ENCODE data around the gene ARMC9.

The ARMC9 gene

DNA sequence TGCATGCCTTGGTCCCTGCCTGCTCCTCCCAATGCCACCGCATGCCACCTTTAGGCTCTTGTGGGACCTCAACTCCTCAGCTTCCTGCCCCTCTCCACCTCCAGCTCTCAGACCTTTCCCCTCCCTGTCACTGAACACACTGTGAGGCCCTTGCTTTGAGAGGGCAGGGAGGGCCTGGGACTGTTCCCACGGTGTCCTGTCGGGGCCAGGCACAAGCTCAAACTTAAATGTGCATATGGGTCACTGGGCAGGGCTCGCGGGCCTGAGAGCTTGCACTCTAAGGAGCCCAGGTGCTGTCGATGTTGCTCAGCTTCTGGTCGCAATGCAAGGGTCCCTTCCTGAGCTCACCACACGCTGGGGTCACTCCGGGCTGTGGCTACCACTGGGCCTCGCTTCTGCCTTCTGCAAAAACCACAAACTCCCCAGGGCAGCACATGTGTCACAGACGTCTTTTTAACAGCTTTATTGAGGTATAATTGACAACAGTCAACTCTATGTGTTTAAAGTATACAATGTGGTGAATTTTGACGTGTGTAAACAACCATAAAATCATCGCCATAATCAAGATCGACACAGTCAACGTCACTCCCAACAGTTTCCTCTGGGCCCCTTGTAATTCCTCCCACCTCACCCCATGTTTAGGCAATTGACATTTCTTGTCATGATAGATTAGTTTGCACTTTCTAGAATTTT is 185.1 kb downstream of the ARMC9 start:
- DNase-seq (ENCODE audit: low read depth in 2 of 2), result no peak

DNA sequence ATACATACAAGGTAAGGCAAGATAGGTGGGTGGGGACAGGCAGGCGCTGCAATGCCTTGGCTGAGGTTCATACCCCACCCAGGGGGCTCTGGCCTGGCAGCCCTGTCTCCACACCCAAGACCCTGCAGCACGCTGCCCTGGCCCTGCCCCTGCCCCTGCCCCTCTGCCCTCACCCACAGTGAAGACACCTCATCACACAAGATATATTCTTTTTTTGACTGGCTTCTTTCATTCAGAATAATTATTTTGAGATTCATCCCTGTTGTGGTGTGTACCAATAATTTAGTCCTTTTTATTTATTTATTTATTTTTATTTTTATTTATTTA is 185.6 kb downstream of the ARMC9 start:
- DNase-seq (ENCODE audit: low read depth in 2 of 2), result no peak

DNA sequence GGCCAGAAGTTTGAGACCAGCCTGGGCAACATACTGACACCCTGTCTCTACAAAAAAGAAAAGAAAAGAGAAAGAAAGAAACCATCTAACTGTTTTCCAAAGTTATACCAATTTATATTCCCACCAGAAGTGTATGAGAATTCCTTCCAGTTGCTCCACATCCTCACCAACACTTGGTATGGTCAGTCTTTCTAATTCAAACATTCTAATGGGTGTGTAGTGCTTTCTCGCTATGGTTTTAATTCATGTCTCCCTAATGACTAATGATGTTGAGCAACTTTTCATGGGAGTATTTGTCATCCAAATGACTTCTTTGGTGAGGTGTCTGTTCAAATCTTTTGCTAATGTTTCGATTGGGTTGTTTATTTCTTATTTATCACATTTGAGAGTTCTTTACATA is 186.5 kb downstream of the ARMC9 start:
- DNase-seq (ENCODE audit: low read depth in 2 of 2), result no peak

DNA sequence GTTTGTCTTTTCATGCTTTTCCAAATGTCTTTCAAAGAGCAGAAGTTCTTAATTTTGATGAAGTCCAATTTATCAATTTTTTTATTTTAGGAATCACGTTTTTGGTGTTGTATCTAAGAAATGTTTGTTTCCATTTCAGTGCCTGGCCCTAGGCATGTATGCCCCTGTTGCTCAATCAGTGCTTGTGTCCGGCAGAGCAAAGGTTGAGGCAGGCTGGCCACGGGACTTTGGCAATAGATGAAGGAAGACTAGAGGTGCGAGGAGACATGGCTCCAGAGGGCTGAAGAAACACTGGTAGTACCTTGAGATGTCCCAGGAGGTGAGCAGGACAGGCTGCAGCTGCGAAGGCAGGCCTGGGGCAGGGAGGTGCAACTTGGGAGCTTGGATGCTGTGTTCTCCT is 187.0 kb downstream of the ARMC9 start:
- no peak for DNase-seq (ENCODE audit: low read depth in 2 of 2)

DNA sequence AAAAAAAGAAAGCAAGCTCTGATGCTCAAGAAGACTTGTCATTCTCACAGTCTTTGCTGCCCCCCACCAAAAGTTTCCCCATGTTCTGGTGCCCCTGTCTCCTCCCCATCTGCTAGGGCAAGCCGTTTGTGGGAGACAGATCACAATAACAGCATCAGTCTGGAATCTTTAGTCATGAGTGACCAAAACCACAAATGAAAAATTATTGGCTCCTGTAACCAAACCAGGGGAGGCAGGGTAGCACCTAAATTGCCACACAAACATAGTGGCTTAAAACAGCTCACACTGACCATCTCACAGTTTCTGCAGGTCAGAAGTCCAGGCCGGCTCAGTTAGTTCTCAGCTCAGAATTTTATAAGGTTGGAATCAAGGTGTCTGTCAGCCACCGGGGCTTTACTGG is 188.0 kb downstream of the ARMC9 start:
- no peak for DNase-seq (ENCODE audit: low read depth in 2 of 2)

DNA sequence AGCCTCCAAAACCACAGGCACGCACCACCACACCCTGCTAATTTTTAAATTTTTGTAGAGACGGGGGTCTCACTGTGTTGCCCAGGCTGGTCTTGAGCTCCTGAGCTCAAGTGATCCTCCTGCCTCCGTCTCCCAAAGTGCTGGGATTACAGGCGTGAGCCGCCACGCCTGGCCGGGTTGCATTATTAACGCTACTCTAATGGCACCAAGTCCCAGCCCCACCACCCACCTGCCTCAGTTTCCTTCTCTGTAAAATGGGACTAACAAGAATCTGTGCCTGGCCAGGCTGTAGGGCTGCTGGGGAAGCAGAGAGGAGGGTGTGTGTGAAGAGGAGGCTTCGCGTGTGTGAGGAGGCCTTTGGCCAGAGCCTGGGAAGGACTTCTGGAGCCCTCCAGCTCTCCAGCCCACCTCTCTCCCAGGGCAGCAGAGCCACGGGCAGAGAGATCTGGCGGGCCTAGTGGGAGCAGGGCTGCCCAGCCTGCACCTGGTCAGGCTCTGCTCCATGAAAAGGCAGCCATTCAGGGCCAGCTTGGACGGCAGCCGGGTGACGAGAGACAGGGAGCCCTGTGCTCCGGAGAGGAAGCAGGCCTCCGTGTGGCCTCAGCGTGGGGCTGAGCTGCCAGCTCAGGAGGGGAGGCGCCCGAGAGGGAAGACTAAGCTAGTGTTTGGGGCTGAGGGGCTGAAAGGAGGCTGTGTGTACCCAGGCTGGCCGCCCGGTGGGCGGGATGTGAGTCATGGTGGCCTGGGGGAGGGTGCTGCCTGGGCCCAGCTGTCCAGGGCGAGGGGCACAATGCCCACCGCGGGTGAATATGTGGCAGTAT is 189.7 kb downstream of the ARMC9 start:
- DNase-seq (ENCODE audit: low read depth in 2 of 2), result no peak

DNA sequence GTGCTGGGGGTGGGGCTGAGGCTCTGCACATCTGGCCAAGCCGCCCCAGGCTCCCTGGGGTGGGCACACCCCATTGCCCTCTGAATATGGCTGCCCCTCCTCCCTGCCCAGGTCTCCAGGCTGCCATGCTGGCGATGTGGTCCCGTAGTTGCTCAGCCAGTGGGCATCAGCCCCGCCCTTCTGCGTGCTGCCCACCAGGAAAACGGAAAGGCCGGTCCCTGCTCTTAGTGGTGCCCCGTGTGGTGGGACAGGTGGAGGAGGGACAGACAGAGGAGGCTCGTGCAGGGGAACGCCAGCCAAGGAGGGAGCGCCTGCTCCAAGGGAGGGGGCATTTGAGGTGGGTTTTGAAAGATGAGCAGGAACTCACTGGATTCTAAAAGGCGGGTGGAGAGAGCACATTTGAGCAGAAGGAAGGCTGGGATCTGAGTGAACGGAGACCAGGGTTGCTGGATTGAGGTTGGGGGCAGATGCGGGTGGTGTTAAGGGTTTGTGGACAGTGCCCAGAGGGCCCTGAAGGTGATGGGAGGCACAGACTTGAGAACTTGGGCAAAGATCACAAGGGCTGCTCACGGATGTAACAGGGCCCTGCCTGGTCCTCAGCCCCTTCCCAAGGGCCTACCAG is 190.4 kb downstream of the ARMC9 start:
- DNase-seq (ENCODE audit: low read depth in 2 of 2), result no peak

DNA sequence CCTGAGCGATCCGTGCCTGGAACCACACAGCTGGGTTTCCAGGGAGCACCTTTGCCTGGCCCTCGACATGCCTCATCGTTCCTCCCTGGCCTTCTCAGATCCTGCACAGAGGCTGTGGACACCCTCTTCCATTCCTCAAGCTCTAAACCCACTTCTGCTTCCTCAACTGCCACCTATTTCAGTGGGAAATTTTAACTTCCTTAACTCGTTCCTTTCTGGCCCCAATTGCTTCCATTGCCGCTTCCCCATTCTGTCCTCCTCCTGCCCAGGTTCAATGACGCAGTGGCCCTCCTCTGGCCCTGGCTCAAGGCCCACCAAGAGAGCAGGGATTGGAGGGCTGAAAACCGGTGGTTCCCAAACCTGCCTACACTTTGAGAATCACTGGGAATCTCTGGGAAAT is 192.2 kb downstream of the ARMC9 start:
- no peak for DNase-seq (ENCODE audit: low read depth in 2 of 2)

DNA sequence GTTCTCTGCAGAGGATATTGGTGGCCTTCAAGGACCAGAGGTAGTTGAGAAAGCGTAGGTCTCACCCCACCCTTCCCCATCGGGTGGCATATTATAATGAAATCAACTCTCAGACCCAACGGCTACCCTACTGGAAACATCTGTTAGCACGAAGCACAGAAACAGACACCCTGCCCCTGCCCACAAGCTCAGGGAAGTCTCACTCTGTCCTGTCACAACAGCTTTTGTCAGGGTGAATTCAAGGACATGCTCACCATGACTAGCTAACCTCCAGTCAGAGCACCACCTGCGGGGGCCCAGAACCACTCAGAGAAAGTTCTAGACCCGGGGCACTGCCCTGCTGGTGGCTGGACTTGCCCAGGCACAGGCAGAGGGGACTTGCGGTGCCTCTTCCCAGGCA is 193.6 kb downstream of the ARMC9 start:
- no peak for DNase-seq (ENCODE audit: low read depth in 2 of 2)

DNA sequence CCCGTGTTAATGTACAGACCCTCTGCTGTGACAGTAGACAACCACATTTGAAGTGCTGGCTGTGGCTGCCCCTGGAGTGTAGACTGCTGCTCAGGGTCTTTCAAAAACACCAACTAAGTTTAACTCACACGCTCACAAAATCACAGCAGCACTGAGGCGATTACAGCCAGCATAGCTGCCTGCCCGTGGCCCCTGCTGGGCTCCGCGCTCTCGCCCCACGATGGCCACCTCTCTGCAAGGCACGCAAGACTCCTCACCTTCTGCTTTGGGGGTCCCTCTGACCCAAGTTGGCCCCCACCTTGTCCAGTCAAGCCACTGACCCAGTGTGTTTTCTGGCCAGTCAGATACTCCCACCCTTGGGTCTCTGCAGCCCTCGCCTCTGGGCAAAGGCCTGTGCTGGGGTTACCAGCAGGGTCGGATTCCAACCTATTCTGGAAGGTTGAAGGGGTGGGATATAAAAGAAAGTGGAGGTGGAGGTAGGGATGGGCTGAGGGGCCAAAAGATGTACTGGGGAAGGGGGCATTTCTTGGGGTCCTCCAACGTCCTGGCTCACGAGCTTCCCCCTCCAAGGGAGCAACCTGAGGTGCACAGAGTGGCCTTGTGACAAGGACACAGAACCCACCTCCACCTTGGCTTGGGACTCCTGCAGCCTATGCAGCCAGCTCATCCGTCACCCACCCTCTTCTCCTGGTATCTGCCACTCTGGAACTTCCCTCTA is 194.2 kb downstream of the ARMC9 start:
- no peak for DNase-seq (ENCODE audit: low read depth in 2 of 2)

DNA sequence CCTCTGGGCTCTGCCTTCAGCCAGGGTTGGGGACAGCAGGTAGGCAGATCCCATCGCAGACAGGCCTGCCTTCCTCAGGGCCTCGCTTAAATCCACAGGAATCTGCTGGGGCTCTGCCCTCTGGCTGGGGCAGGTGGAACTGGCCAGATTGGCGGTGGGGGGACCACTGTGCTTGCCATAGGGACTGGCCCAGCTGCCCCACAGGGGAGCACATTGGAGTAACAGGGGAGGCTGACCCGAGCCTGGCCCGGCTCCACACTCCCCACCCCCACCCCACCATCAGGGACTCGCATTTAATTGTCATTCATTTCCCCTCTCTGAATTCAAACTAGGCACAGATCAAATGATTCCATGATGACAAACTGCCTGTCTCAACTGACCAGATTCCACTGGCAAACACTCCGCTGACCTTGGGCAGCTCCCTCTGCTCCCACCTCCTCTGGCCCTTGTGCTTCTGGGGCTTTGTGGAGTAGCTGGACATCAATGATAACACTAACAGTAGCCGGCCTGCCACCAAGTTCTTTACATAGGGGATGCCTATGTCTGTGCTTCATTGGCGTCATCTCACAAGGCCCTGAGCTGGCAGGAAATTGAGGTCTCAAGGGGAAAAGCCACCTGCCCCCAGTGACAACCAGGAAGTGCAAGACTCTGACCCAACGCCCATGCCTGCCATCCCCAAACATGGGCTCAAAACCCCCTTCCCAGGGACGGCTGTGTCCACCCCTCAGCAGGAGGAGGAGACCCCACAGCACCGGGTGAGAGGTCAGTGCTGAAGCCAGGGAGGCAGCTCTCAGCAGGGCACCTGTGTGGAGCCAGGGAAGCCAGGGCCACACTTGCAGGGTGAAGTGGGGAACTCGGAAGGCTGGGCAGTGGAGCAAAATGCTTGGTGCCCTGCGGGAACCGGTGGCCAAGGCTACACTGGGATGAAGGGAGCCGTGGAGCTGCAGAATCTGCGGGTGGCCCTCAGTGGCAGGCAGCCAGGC is 195.0 kb downstream of the ARMC9 start:
- peak in 1 of 2 donors; percentile 7 for DNase-seq (ENCODE audit: low read depth in 2 of 2)

DNA sequence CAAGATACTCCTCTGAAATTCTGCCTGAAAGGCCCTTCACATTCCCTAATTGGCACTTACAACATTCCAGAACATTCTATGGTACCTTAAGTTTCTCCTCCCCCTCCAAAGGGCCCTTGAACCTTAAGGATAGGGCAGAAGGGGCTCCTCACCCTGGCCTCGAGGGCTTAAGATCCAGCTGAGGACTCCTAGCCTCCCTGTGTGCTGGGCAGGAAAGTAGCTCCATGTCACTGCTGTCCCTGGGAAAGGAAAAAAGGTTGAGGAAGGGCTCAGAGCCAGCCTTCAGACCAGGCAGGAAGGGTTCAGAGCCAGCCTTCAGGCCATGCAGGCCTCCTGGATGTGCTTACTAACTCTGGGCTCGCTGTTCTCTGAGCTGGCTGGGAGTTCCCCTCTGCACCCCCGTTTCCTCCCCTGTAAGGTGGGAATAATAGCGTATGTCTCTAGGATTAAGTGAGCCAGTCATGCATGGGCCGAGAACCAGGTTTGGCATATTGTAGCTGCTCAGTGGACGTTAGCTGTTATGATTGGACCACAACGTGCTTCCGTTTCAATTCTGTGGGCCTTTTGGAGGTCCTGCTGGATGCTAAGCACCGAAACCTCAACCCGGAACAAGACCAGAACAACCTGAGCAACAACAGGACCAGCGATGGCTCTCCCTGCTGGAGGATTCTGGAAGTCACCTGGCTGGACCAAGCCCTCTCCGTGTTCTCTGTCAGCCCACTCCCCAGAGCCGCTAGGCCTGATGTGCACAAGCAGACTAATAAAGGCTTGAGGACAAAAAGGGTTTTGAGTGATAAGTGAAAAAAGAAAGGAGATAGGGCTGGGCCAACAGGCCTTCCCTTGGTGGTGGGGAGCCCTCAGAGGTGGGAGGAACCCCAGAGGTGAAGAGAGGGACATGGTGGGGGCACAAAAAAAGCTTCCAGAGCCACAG is 196.0 kb downstream of the ARMC9 start:
- no peak for DNase-seq (ENCODE audit: low read depth in 2 of 2)

DNA sequence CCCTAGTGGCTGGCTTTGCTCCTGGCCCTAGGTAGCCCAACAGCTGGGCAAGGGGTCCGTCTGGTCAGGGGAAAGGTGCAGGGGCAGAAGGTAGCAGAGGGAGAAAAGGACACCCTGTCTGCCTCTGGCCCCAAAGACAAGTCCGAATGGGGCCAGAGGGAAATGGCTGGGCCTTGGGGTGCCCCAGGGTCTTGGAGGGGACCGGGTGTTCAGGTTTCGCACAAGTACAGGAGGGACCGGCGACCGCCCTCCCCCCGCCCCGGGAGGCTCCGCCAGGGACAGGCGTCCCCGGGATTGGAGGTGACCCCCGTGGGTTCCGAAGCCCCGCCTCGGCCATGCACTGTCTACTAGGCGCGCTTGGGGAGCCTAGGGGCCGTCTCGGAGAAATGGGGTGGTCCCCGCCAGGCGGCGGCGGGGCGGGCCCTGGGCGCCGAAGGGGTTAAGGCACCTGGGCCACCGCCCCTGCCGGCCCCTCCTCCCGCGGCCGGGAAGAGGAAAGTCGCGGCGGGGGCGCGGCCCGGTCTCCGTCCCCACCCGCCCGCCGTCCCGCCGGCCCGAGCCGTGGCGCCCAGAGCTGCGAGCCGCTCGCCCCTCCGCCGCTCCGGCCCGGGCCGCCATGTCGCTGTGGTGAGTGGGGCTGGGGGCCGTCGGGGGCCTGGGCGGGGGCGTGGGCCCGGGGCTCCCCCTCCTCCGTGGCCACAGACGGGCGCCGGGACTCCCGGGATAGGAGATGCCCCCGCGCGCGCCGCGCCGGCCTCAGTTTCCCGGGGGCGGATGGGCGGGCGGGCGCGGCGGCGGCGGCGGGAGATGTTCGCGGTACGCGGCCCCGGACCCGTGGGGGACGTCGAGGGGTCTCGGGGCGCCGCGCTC is 197.0 kb downstream of the ARMC9 start, which contains the start of gene B3GNT7:
B3GNT7 (plus strand) TSS at position 523 of the 870 bp plus-strand sequence; CDS start at position 617, 94 bp downstream.
- no peak for DNase-seq (ENCODE audit: low read depth in 2 of 2)

DNA sequence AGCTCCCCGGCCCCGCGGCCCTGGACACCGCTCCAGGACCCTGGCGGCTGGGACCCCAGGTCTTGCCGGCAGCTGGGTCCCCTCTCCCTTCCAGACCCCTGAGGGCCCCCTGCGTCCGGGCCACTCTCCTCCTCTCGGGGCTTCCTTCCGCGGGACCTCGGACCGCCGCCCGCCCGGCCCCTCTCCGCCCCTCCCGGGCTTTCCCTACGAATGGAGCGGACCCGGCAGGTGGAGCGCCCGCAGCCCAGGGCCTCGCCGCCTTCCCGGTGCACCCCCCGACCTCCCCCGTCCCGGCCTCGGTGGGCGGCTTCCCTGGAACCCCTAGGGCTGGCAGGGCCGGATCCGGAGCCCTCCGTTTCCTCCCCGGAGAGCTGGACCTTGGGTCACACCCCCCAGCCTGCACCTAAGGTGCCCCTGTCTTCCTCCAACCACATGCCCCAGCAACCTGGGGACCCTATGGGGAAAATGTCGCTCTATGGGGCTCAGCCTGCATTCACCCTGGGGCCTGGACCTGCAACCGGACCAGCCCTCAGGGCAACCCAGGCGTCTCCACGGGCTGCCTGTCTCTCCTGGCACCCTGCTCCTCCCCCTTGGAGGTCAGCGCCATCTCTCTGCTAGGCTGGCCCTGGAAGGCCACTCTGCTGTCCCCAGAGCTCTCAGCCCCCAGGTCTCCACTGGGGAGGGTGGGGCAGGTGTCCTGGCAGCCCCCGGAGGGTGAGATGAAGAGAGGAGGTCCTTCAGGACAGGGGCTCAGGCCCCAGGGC is 197.8 kb downstream of the ARMC9 start:
- no peak for DNase-seq (ENCODE audit: low read depth in 2 of 2)

DNA sequence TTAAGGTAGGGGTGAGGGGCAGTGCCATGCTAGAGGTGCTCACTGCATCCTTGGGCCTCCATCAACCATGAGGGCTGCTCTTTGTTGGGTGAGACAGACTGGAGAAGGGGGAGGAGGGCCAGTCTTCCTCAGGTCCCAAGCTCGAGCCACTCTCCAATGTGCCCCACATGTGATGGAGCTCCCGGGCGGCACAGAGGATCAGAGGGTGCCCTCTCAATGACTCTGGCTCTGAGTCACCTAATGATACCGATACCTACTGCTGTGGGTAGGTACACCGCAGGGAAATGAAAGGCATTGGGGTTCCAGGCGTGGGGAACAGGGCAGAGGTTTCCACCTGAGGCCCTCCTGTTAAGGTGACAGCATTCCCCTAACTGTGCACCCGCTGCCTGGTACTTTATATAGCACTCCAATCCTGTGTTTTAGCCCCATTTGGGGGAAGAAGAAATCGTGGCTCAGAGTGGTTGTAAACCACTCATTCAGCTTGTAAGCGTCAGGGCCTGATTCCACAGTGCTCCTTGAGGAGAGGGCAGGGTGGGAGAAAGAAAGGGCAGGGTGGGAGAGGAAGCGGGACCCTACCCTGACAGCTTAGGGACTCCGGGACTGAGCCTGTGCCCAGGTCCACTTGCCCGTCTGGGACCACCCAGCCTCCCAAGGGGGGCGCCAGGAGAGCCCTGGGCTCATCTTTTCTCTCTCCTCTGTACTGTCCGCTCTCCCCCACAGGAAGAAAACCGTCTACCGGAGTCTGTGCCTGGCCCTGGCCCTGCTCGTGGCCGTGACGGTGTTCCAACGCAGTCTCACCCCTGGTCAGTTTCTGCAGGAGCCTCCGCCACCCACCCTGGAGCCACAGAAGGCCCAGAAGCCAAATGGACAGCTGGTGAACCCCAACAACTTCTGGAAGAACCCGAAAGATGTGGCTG is 198.8 kb downstream of the ARMC9 start:
- DNase-seq (ENCODE audit: low read depth in 2 of 2), result peak in 1 of 2 donors; percentile 10

DNA sequence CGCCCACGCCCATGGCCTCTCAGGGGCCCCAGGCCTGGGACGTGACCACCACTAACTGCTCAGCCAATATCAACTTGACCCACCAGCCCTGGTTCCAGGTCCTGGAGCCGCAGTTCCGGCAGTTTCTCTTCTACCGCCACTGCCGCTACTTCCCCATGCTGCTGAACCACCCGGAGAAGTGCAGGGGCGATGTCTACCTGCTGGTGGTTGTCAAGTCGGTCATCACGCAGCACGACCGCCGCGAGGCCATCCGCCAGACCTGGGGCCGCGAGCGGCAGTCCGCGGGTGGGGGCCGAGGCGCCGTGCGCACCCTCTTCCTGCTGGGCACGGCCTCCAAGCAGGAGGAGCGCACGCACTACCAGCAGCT is 199.5 kb downstream of the ARMC9 start:
- no peak for DNase-seq (ENCODE audit: low read depth in 2 of 2)

DNA sequence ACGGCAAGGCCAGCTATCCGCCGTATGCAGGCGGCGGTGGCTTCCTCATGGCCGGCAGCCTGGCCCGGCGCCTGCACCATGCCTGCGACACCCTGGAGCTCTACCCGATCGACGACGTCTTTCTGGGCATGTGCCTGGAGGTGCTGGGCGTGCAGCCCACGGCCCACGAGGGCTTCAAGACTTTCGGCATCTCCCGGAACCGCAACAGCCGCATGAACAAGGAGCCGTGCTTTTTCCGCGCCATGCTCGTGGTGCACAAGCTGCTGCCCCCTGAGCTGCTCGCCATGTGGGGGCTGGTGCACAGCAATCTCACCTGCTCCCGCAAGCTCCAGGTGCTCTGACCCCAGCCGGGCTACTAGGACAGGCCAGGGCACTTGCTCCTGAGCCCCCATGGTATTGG is 200.2 kb downstream of the ARMC9 start:
- DNase-seq (ENCODE audit: low read depth in 2 of 2), result no peak

Data from stimulated activated CD4-positive, alpha-beta T cell treated with anti-CD3 and anti-CD28 coated beads, Interleukin-15, amount 100 ng/mL, for 48 hours (primary cell).